ENCODE data around the gene ZNF800. TPM values are rescaled to one million over a fixed set of nuclear protein-coding genes. Genes with fewer than 3 reads are reported as not detected.
A peak's percentile ranks its signal among the peaks of the same experiment; 100 is the strongest.

ZNF800 gene
- polyA plus RNA-seq, 1 donor (not counting 4 experiments of a cell fraction or from before 2014, with no cell fraction given): 18.0 TPM

GRCh38 chr7:127382301-127383085, 10.0 kb downstream of the ZNF800 start:
- dilution Hi-C loops (cut with MboI; ENCODE audit: extremely low pct_ligation_motif_present, low sequenced_read_pairs): no loop called here
- Histone ChIP-seq H4K20me1 (ENCODE audit: control insufficient read depth, extremely low read depth, insufficient read depth, low read length) (peaks cover 4% of the 10 kb centered on the region), H3K79me2 (ENCODE audit: control insufficient read depth, insufficient read depth, low read length) (peaks cover 83% of the 10 kb centered on the region), H3K4me3 (ENCODE audit: control insufficient read depth in 2 of 3, extremely low read depth in 1 of 3, insufficient read depth in 2 of 3, low read depth in 1 of 3, low read length in 3 of 3) (no peak overlapping the region), H3K36me3 (ENCODE audit: control insufficient read depth in 2 of 2, extremely low read depth in 1 of 2, insufficient read depth in 2 of 2, low read length in 2 of 2) (peaks cover 3 to 6% of the 10 kb centered on the region in 2 experiments), H3K4me2 (ENCODE audit: control insufficient read depth, extremely low read depth, insufficient read depth, low read depth, low read length) (no peak overlapping the region), H3K4me1 (ENCODE audit: control insufficient read depth, extremely low read depth, insufficient read depth, low read length) (peaks cover 7% of the 10 kb centered on the region), H3K27me3 (ENCODE audit: control insufficient read depth, extremely low read depth, insufficient read depth, low read length) (no peaks in the 10 kb centered on the region), H3K9me1 (ENCODE audit: control insufficient read depth, extremely low read depth, insufficient read depth, low read length) (no peaks in the 10 kb centered on the region), H3K9me3 (ENCODE audit: control insufficient read depth, low read depth, low read length) (no peaks in the 10 kb centered on the region), H3K9ac (ENCODE audit: control insufficient read depth, extremely low read depth, insufficient read depth, low read length) (no peak overlapping the region), H3K27ac (ENCODE audit: control insufficient read depth, insufficient read depth, low read length) (no peak overlapping the region), H2AFZ (ENCODE audit: control insufficient read depth, low read length) (no peak overlapping the region)
- no peak for TF ChIP-seq EZH2 (IDR thresholded peaks at IDR 0.05; ENCODE audit: low read length)
- TF ChIP-seq, protein P1, sequence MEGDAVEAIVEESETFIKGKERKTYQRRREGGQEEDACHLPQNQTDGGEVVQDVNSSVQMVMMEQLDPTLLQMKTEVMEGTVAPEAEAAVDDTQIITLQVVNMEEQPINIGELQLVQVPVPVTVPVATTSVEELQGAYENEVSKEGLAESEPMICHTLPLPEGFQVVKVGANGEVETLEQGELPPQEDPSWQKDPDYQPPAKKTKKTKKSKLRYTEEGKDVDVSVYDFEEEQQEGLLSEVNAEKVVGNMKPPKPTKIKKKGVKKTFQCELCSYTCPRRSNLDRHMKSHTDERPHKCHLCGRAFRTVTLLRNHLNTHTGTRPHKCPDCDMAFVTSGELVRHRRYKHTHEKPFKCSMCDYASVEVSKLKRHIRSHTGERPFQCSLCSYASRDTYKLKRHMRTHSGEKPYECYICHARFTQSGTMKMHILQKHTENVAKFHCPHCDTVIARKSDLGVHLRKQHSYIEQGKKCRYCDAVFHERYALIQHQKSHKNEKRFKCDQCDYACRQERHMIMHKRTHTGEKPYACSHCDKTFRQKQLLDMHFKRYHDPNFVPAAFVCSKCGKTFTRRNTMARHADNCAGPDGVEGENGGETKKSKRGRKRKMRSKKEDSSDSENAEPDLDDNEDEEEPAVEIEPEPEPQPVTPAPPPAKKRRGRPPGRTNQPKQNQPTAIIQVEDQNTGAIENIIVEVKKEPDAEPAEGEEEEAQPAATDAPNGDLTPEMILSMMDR (optimal IDR thresholded peaks at IDR 0.05 in 1 of 3, IDR thresholded peaks at IDR 0.05 in 1 of 3, conservative IDR thresholded peaks at IDR 0.05 in 1 of 3; ENCODE audit: extremely low read depth in 1 of 3, insufficient read depth in 2 of 3, low read length in 3 of 3): no peak
- FAIRE-seq (peak; percentile 17), DNase-seq (ENCODE audit: low read depth, low spot score) (no peak)

DNA sequence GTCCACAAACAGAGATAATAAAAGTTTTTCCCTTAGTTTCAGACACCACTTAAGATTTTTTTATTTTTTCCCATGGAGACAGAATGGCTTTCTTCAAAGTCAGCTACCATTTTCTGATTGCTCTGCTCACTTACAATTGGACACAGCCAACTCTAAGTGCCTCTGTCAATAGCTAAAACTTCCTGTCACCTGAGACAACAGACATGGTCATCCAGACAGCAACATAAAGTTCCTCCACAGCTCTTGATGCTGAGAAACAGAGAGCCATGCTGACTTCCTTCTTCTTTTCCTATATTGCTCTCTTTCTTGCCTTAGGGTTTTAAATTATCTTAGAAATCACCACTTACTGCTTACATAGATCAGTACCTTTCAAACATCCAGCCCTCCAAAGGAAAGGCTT, 12.0 kb downstream of the ZNF800 start:
- TF ChIP-seq, protein P1 (optimal IDR thresholded peaks at IDR 0.05 in 1 of 3, IDR thresholded peaks at IDR 0.05 in 1 of 3, conservative IDR thresholded peaks at IDR 0.05 in 1 of 3; ENCODE audit: extremely low read depth in 1 of 3, insufficient read depth in 2 of 3, low read length in 3 of 3): no peak
- TF ChIP-seq EZH2 (IDR thresholded peaks at IDR 0.05; ENCODE audit: low read length): no peak
- H3K4me1 ChIP-seq (ENCODE audit: control insufficient read depth, extremely low read depth, insufficient read depth, low read length): peaks cover 7% of the 10 kb centered on the region
- H3K36me3 ChIP-seq (ENCODE audit: control insufficient read depth in 2 of 2, extremely low read depth in 1 of 2, insufficient read depth in 2 of 2, low read length in 2 of 2): peaks cover 2 to 5% of the 10 kb centered on the region in 2 experiments
- H3K4me2 ChIP-seq (ENCODE audit: control insufficient read depth, extremely low read depth, insufficient read depth, low read depth, low read length): no peak overlapping the region
- peaks cover 71% of the 10 kb centered on the region for H3K79me2 ChIP-seq (ENCODE audit: control insufficient read depth, insufficient read depth, low read length)
- FAIRE-seq (no peak), DNase-seq (ENCODE audit: low read depth, low spot score) (no peak)
- no peaks in the 10 kb centered on the region for H3K9me1 ChIP-seq (ENCODE audit: control insufficient read depth, extremely low read depth, insufficient read depth, low read length)
- H3K4me3 ChIP-seq (ENCODE audit: control insufficient read depth in 2 of 3, extremely low read depth in 1 of 3, insufficient read depth in 2 of 3, low read depth in 1 of 3, low read length in 3 of 3): no peak overlapping the region
- no peaks in the 10 kb centered on the region for H3K27me3 ChIP-seq (ENCODE audit: control insufficient read depth, extremely low read depth, insufficient read depth, low read length)
- no peak overlapping the region for H3K27ac ChIP-seq (ENCODE audit: control insufficient read depth, insufficient read depth, low read length)
- H3K9me3 ChIP-seq (ENCODE audit: control insufficient read depth, low read depth, low read length): no peaks in the 10 kb centered on the region
- H4K20me1 ChIP-seq (ENCODE audit: control insufficient read depth, extremely low read depth, insufficient read depth, low read length): peaks cover 7% of the 10 kb centered on the region
- H3K9ac ChIP-seq (ENCODE audit: control insufficient read depth, extremely low read depth, insufficient read depth, low read length): no peak overlapping the region
- dilution Hi-C loops (cut with MboI; ENCODE audit: extremely low pct_ligation_motif_present, low sequenced_read_pairs): no loop called here
- H2AFZ ChIP-seq (ENCODE audit: control insufficient read depth, low read length): no peak overlapping the region
